Activated CD8-positive, alpha-beta memory T cell treated with anti-CD3 and anti-CD28 coated beads, Interleukin-2, amount 10 ng/mL, durations not matched to agents 7 days and 5 days (primary cell): ENCODE measurements around the gene SINHCAF. TPM values are rescaled to one million over a fixed set of nuclear protein-coding genes. Genes with fewer than 3 reads are reported as not detected.
"Not testable (repeated sequence)": the region's sequence is repeated elsewhere in the genome, so short reads cannot be mapped to it uniquely, and the experiment has no call there.

Experiments used
- ATAC-seq: fragments of 150-1000 bp; cut with Tn5 transposase; one replicate; pipeline ENCODE4 v1.10.0; 2021; ENCODE audit warnings: moderate library complexity
- CTCF ChIA-PET: fragments of 350-600 bp; sonication (Branson Sonifier 250); formaldehyde crosslinking; loops from one replicate; lab custom pipeline; 2021; ENCODE audit warnings: antibody characterized with exemption; lab: Charles Lee
- DNase-seq: peaks from one replicate; pipeline ENCODE4 v3.0.0-alpha.2; 2020
- H3K27ac Mint-ChIP-seq: one replicate; pipeline ENCODE4 v1.8.0; 2021; ENCODE audit warnings: mild to moderate bottlenecking, mixed read lengths
- H3K27me3 Mint-ChIP-seq: one replicate; pipeline ENCODE4 v1.8.0; 2021; ENCODE audit warnings: mixed read lengths
- H3K36me3 Mint-ChIP-seq: one replicate; pipeline ENCODE4 v1.8.0; 2021; ENCODE audit warnings: mild to moderate bottlenecking, mixed read lengths
- H3K4me1 Mint-ChIP-seq: one replicate; pipeline ENCODE4 v1.8.0; 2021; ENCODE audit warnings: mixed read lengths
- H3K4me3 Mint-ChIP-seq: one replicate; pipeline ENCODE4 v1.8.0; 2021; ENCODE audit warnings: mild to moderate bottlenecking, moderate library complexity, mixed read lengths
- H3K9me3 Mint-ChIP-seq: one replicate; pipeline ENCODE4 v1.8.0; 2022; ENCODE audit warnings: low read depth, mixed read lengths
- total RNA-seq, 2 experiments: library from RNA; stranded (reverse); gene quantifications; one replicate each; pipeline ENCODE4 v1.2.3, GENCODE V29; 2021

SINHCAF gene
- total RNA-seq, 2 experiments from 2014 or later: 78.5 to 120 TPM

DNA sequence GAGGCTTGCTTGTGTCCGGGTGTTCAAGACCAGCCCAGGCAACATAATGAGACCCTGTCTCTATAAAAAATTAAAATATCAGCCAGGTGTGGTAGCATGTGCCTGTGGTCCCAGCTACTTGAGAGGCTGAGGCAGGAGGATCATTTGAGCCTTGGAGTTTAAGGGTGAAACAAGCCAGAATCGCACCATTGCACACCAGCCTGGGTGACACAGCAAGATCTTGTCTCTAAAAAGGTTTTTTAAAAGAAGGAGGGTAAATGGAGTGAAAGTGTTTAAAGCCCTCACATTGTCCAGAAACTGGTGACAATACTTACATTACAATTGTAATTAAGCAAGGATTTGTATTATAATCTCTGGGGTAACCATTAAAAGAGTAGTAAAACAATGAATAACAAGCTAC lies 64.2 kb downstream of the SINHCAF start:
- CTCF ChIA-PET: interaction anchor here (1.0 to 5.4 kb wide), 3 partner anchors 10 to 21 kb away, joined by 3 to 30 read pairs (median 5); no protein-coding TSS in a partner anchor
- no peak overlapping the region for H3K27ac Mint-ChIP-seq

DNA sequence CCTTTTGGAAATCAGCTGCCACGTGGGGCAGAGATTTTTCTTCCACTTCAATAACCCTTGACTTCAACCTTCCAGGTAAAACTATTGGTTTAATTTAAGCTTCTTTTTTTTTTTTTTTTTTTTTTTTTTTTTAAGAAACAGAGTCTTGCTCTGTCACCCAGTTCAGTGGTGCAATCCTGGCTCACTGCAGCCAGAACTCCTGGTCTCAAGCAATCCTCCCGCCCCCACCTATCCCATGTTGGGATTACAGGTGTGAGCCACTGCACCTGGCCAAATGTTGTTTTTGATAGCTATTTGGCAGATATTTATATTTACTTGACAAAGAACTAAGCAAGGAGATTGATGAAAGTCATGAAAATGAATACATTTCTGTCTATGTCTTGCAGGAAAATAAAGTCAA lies 65.1 kb downstream of the SINHCAF start:
- Mint-ChIP-seq H3K27me3 (no peaks in the 10 kb centered on the region), H3K36me3 (no peaks in the 10 kb centered on the region), H3K4me1 (peaks cover 2% of the 10 kb centered on the region), H3K27ac (no peak overlapping the region), H3K4me3 (no peak overlapping the region), H3K9me3 (no peaks in the 10 kb centered on the region)
- ATAC-seq (no peak), DNase-seq (no peak)
- CTCF ChIA-PET: interaction anchor here (0.6 to 5.4 kb wide), 6 partner anchors 9 to 89 kb away, joined by 3 to 30 read pairs (median 3); no protein-coding TSS in a partner anchor

More for the DNA sequence above, 64.2 kb downstream of the SINHCAF start:
- Mint-ChIP-seq H3K36me3 (no peaks in the 10 kb centered on the region), H3K27me3 (no peaks in the 10 kb centered on the region), H3K4me1 (peaks cover 2% of the 10 kb centered on the region), H3K4me3 (no peak overlapping the region), H3K9me3 (no peaks in the 10 kb centered on the region)
- ATAC-seq: no peak
- DNase-seq: no peak

DNA sequence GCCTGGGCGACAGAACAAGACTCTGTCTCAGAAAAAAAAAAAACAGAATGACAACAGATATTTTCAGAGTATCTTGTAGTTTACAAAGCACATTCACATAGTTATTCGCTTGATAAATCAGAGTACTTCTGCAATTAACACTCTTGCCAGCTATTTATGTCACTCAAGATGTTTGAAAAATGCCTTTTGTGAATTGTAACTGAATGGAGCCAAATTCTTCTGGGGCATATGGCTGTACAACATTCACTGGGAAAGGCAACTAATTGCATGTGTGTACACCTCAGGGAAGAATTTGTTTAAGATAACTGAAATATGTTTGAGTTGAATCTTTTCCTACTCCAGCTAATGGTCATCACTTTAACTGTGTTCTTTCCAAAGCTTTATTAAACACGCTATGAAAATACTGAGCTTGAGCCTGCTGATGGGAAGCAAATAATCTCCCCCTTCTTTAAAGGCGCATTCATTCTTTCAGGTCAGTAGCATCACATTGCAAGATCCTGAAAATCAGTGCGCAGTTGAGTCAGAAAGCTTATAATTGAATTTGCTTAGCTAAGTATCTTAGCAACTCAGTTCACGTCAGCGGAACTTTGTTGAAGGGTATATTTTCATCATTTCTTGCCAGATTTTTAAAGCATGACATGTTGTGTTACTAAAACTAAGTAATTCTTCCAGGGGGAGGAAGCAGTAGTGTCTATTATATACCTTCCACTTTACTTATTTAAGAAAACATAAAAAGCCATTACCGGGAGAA lies 66.6 kb downstream of the SINHCAF start:
- no peak for DNase-seq
- Mint-ChIP-seq H3K36me3 (no peaks in the 10 kb centered on the region), H3K9me3 (no peaks in the 10 kb centered on the region), H3K4me1 (peaks cover 2% of the 10 kb centered on the region), H3K4me3 (no peak overlapping the region), H3K27me3 (peaks cover 5% of the 10 kb centered on the region), H3K27ac (no peak overlapping the region)
- CTCF ChIA-PET: interaction anchor here (0.6 to 5.4 kb wide), 2 partner anchors 13 to 15 kb away, joined by 3 to 30 read pairs; no protein-coding TSS in a partner anchor
- ATAC-seq: no peak

DNA sequence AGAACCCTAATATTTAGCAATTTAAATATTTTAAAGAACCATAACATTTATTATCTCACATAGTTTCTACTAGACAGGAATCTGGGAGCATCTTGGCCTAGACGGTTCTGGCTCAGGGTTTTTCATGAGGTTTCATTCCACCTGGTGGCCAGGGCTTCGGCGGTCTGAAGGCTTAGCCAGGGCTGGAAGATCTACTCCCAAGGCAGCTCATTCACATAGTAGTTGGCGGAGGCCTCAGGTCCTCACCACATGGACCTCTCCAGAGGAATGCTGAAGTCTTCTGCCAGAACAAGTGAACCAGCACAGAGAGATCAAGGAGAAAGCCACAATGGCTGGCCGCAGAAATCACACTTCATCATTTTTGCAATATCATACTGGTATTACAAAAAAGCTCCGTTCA lies 68.2 kb downstream of the SINHCAF start:
- Mint-ChIP-seq H3K27me3 (peaks cover 14% of the 10 kb centered on the region), H3K27ac (no peak overlapping the region), H3K4me1 (no peaks in the 10 kb centered on the region), H3K36me3 (no peaks in the 10 kb centered on the region), H3K9me3 (no peaks in the 10 kb centered on the region), H3K4me3 (no peak overlapping the region)
- no peak for ATAC-seq
- CTCF ChIA-PET: interaction anchor here (1.1 kb wide), 2 partner anchors 14 to 395 kb away, joined by 3 to 4 read pairs; no protein-coding TSS in a partner anchor
- DNase-seq: no peak

DNA sequence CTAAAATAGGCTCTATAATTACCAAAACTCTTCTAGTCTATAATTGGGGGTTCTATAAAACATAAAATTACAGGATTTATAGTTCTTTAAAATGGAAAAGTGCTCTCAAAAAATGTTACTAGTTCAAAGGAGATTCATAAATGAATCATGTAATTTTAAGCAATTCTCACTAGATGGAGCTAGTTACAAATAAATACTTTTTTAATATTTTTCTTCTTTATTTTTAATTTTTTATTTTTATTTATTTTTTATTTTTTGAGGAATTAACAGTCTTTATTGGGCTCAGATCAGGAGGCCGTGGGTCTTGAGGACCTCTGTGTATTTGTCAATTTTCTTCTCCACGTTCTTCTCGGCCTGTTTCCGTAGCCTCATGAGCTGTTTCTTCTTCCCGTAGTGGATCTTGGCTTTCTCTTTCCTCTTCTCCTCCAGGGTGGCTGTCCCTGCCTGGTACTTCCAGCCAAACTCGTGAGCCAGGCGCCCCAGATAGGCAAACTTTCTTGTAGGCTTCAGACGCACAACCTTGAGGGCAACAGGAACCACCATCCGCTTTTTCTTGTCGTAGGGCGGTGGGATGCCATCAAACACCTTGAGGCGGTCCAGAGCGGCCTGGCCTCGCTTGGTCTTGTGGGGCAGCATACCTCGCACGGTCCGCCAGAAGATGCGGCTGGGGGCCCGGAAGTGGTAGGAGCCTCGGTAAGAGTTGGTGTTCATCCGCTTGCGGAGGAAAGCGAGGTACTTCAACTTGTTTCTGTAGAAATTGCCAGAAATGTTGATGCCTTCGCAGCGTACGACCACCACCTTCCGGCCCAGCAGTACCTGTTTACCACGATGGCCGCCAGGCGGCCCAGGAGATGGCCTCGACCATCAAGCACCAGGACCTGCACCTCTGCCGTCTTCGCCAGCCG lies 74.0 kb downstream of the SINHCAF start:
- H3K27me3 Mint-ChIP-seq: peaks cover 22% of the 10 kb centered on the region
- H3K27ac Mint-ChIP-seq, H3K36me3 Mint-ChIP-seq, DNase-seq, ATAC-seq, H3K4me1 Mint-ChIP-seq, H3K9me3 Mint-ChIP-seq: not testable (repeated sequence)
- peak overlapping the region; percentile 68 for H3K4me3 Mint-ChIP-seq
- CTCF ChIA-PET: interaction anchor here (0.6 to 3.0 kb wide), 14 partner anchors 9 to 408 kb away, joined by 3 to 30 read pairs (median 3); no protein-coding TSS in a partner anchor

DNA sequence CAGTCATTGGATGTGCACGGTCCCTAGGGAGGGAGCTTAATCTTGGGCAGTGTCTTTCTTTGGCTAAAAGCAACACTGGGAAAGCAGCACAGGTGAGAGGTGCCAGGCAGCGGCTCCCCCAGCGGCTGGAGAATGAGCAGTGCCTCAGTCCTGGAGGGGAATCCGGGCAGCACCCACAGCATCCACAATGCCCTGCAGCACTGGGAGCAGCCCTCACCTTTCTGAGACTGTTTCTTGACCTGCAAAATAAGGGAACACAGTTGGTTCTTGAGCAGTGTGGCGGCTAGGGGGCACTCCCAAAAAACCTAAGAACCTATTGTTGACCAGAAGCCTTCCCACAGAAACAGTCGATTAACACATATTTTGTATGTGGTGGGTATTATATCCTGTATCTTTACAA lies 75.8 kb downstream of the SINHCAF start:
- Mint-ChIP-seq H3K4me3 (no peak overlapping the region), H3K27ac (no peak overlapping the region), H3K9me3 (no peaks in the 10 kb centered on the region), H3K36me3 (no peaks in the 10 kb centered on the region), H3K27me3 (peaks cover 18% of the 10 kb centered on the region), H3K4me1 (no peaks in the 10 kb centered on the region)
- CTCF ChIA-PET: interaction anchor here (1.5 to 3.0 kb wide), 4 partner anchors 13 to 387 kb away, joined by 3 to 30 read pairs (median 10); no protein-coding TSS in a partner anchor
- ATAC-seq (no peak), DNase-seq (no peak)

DNA sequence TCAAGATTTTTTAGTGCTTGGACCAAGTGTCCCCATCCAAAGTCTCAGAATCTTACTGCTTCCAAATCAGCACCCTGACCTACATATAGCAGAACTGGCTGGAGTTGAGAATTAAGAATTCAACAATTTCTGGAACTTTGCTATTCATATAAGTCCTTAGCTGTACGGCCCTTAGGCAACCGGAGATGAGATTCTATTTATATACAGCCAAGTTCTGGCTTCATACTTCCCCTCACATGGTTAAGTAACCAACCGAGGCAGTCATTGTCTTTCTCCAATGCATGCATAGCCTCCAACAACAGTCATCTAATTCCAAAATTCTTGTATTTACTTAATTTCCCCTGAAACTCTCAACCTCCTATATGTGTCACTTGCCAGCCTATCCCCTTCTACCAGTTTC lies 76.6 kb downstream of the SINHCAF start:
- no peak overlapping the region for H3K27ac Mint-ChIP-seq
- ATAC-seq (no peak), DNase-seq (no peak)
- no peaks in the 10 kb centered on the region for H3K4me1 Mint-ChIP-seq
- H3K9me3 Mint-ChIP-seq: no peaks in the 10 kb centered on the region
- CTCF ChIA-PET: interaction anchor here (3.0 kb wide), 1 partner anchor 23 kb away, joined by 30 read pairs; no protein-coding TSS in a partner anchor
- peaks cover 18% of the 10 kb centered on the region for H3K27me3 Mint-ChIP-seq
- H3K4me3 Mint-ChIP-seq: no peak overlapping the region
- no peaks in the 10 kb centered on the region for H3K36me3 Mint-ChIP-seq

DNA sequence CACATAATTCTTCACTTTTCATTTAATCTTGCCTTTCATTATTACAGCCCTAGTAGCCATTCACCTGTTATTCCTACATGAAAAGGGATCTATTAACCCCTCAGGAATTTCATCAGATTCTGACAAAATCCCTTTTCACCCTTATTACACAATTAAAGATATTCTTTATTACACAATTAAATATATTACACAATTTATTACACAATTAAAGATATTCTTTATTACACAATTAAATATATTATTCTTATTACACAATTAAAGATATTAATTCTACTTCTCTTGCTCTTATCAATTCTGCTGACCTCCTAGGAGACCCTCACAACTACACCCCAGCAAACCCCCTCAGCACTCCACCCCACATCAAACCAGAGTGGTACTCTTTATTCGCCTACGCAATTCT lies 77.1 kb downstream of the SINHCAF start:
- DNase-seq (no peak), ATAC-seq (no peak)
- Mint-ChIP-seq H3K4me3 (no peak overlapping the region), H3K9me3 (no peaks in the 10 kb centered on the region), H3K4me1 (no peaks in the 10 kb centered on the region), H3K27me3 (peaks cover 13% of the 10 kb centered on the region), H3K36me3 (no peaks in the 10 kb centered on the region), H3K27ac (no peak overlapping the region)
- CTCF ChIA-PET: no interaction called here

DNA sequence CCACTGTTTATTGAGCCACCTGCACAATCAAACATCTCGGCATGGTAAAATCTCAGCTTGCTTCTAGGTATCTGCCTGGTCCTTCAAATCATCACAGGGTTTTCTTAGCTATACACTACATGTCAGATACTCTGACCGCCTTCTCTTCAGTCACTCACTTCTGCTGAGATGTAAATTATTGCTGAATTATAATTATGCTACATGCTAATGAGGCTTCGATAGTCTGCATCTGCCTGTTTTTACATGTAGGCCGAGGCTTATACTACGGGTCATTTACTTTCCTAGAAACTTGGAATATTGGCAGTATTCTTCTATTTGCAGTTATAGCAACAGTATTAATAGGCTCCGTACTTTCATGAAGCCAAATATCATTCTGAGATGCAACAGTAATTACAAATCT lies 77.6 kb downstream of the SINHCAF start:
- no peak overlapping the region for H3K27ac Mint-ChIP-seq
- no peaks in the 10 kb centered on the region for H3K4me1 Mint-ChIP-seq
- DNase-seq: no peak
- H3K27me3 Mint-ChIP-seq: peaks cover 11% of the 10 kb centered on the region
- H3K4me3 Mint-ChIP-seq: no peak overlapping the region
- no peaks in the 10 kb centered on the region for H3K9me3 Mint-ChIP-seq
- no peaks in the 10 kb centered on the region for H3K36me3 Mint-ChIP-seq
- ATAC-seq: no peak
- CTCF ChIA-PET: no interaction called here

DNA sequence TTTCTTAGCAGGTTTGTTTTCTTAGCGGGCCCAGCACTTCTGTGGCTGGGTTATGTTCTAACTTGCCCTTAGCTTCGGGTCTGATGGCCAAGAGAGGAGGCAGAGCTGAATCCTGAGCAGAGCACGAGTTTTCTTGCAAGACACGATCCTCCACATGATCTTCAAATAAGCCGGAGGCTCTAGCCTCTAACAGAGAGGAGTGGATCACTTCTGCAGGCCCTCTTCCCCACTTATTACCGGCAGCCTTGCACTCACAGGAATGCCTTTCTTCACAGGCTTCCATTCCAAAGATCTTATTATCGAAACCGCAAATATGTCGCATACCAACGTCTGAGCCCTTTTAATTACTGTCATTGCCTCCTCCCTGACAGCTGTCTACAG lies 79.5 kb downstream of the SINHCAF start:
- Mint-ChIP-seq H3K27ac (no peak overlapping the region), H3K4me1 (no peaks in the 10 kb centered on the region)

DNA sequence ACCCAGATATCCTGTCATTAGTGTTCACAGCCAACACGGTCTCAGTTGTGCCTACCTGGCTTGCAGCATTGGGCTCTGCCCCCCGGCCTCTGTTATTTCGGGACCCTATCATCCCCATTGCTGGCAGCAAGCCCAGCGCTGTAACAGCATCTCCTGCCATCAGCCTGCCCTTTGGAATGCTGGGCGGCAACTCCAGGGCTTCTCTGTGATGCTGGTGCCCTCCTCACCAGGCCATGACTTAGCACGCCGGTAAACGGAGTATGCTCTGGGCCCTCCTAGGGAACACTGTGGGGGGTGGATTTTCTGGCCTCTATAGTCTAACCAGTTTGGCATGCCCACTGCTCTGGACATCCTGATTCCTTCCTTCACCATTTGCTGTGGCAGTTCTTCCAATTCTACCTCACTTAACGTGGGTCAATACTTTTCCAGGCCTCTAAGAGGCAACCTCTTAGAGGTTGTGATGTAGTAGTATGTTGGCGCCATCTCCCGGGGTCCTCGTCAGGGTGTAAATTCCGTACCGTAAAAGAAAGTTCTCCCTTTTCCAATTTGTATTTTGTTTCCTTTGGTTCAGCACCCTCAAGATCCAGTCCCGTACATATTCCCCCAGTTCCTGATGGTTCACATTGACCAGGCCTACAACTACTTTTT lies 80.0 kb downstream of the SINHCAF start:
- DNase-seq (no peak), ATAC-seq (no peak)
- no peaks in the 10 kb centered on the region for H3K4me1 Mint-ChIP-seq
- H3K4me3 Mint-ChIP-seq: no peak overlapping the region
- H3K27me3 Mint-ChIP-seq: peaks cover 14% of the 10 kb centered on the region
- no peak overlapping the region for H3K27ac Mint-ChIP-seq
- no peaks in the 10 kb centered on the region for H3K9me3 Mint-ChIP-seq
- CTCF ChIA-PET: interaction anchor here (0.7 kb wide), 1 partner anchor 1243 kb away, joined by 3 read pairs; no protein-coding TSS in a partner anchor
- H3K36me3 Mint-ChIP-seq: no peaks in the 10 kb centered on the region

More for the DNA sequence above, 79.5 kb downstream of the SINHCAF start:
- Mint-ChIP-seq H3K4me3 (no peak overlapping the region), H3K27me3 (peaks cover 11% of the 10 kb centered on the region), H3K36me3 (no peaks in the 10 kb centered on the region), H3K9me3 (no peaks in the 10 kb centered on the region)
- ATAC-seq: no peak
- no peak for DNase-seq
- CTCF ChIA-PET: no interaction called here

DNA sequence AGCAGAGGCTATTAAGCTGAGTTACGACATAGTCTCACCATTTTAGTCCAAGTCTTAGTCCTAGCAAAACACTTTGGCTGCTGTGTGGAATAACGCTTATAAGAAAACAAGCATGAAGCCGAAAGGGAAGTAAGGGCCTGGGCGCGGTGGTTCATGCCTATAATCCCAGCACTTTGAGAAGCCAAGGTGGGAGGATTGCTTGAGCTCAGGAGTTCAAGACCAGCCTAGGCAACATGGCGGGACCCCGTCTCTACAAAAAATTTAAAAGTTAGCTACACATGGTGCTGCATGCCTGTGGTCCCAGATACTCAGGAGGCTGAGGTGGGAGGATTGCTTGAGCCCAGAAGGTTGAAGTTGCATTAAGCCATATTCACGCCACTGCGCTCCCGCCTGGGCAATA lies 83.5 kb downstream of the SINHCAF start:
- not testable (repeated sequence) for H3K4me3 Mint-ChIP-seq, DNase-seq, H3K36me3 Mint-ChIP-seq, ATAC-seq, H3K27ac Mint-ChIP-seq, H3K9me3 Mint-ChIP-seq, H3K4me1 Mint-ChIP-seq
- CTCF ChIA-PET: interaction anchor here (0.9 kb wide), 1 partner anchor 127 kb away, joined by 3 read pairs; no protein-coding TSS in a partner anchor
- H3K27me3 Mint-ChIP-seq: peaks cover 15% of the 10 kb centered on the region
